OCI-LY1 (cell line): ENCODE data around the gene ZBTB7C.

Experiments used
- CTCF ChIP-seq: fragments of 200-600 bp; sonication (generic), shearing (Covaris generic); IDR thresholded peaks from 2 replicates; pipeline ENCODE4 v1.5.1; 2017; ENCODE audit warnings: mild to moderate bottlenecking, antibody characterized with exemption, low read length, moderate library complexity, mixed read lengths
- EZH2 ChIP-seq: fragments of 200-600 bp; sonication (generic), shearing (Covaris generic); IDR thresholded peaks from 2 replicates; pipeline ENCODE4 v1.8.0; 2017; ENCODE audit warnings: borderline replicate concordance, mixed run types, mild to moderate bottlenecking, antibody characterized with exemption, low read length, moderate library complexity, mixed read lengths

GRCh38 chr18:48079885-48080284, 329.3 kb downstream of the ZBTB7C start:
- TF ChIP-seq CTCF: no peak
- TF ChIP-seq EZH2: no peak
